Neuron (in vitro differentiated cells): Measurements from ENCODE around the gene PTGER4.
"Not testable (repeated sequence)": the region's sequence is repeated elsewhere in the genome, so short reads cannot be mapped to it uniquely, and the experiment has no call there.

ENCODE experiments used
- H2AFZ ChIP-seq: one replicate; pipeline ENCODE4 v1.6.1; 2013; ENCODE audit warnings: low read depth, mild to moderate bottlenecking, inconsistent platforms, low read length, moderate library complexity
- H3K27me3 ChIP-seq: one replicate; pipeline ENCODE4 v1.6.1; 2013; ENCODE audit warnings: low read length; ENCODE audit not compliant: insufficient read depth
- H3K36me3 ChIP-seq: one replicate; pipeline ENCODE4 v1.6.1; 2013; ENCODE audit warnings: low read length; ENCODE audit not compliant: insufficient read depth
- H3K4me1 ChIP-seq: one replicate; pipeline ENCODE4 v1.6.1; 2013; ENCODE audit warnings: low read length; ENCODE audit not compliant: insufficient read depth
- H3K4me3 ChIP-seq: 2 replicates; pipeline ENCODE4 v1.5.1; 2013; ENCODE audit warnings: mild to moderate bottlenecking, low read length, moderate library complexity
- H3K9me3 ChIP-seq: one replicate; pipeline ENCODE4 v1.6.1; 2013; ENCODE audit warnings: low read length

Gene PTGER4

GRCh38 chr5:40687321-40687720, 7.6 kb downstream of the PTGER4 start:
- no peak overlapping the region for H3K4me3 ChIP-seq
- peaks cover 13% of the 10 kb centered on the region for H3K27me3 ChIP-seq
- peaks cover 2% of the 10 kb centered on the region for H3K9me3 ChIP-seq
- no peaks in the 10 kb centered on the region for H3K36me3 ChIP-seq
- H2AFZ ChIP-seq = no peak overlapping the region
- peaks cover 2% of the 10 kb centered on the region for H3K4me1 ChIP-seq

GRCh38 chr5:40688127-40688761, 8.5 kb downstream of the PTGER4 start:
- Histone ChIP-seq H3K4me3 (no peak overlapping the region), H3K9me3 (no peaks in the 10 kb centered on the region), H3K4me1 (peaks cover 2% of the 10 kb centered on the region), H3K27me3 (peaks cover 4% of the 10 kb centered on the region), H2AFZ (no peak overlapping the region), H3K36me3 (no peaks in the 10 kb centered on the region)

- H3K4me1 ChIP-seq = peaks cover 2% of the 10 kb centered on the region
- H2AFZ ChIP-seq = no peak overlapping the region
- H3K27me3 ChIP-seq = no peaks in the 10 kb centered on the region
- no peak overlapping the region for H3K4me3 ChIP-seq
- H3K36me3 ChIP-seq = no peaks in the 10 kb centered on the region
- no peaks in the 10 kb centered on the region for H3K9me3 ChIP-seq
These were observed 9.3 kb downstream of the PTGER4 start for GRCh38 chr5:40688996-40689395.

GRCh38 chr5:40689438-40689837, 9.7 kb downstream of the PTGER4 start:
- H3K4me3 ChIP-seq = no peak overlapping the region
- no peaks in the 10 kb centered on the region for H3K27me3 ChIP-seq
- no peaks in the 10 kb centered on the region for H3K9me3 ChIP-seq
- no peaks in the 10 kb centered on the region for H3K36me3 ChIP-seq
- no peak overlapping the region for H2AFZ ChIP-seq
- H3K4me1 ChIP-seq = peaks cover 2% of the 10 kb centered on the region

GRCh38 chr5:40690267-40690666, 10.6 kb downstream of the PTGER4 start:
- Histone ChIP-seq H2AFZ (no peak overlapping the region), H3K4me3 (no peak overlapping the region), H3K27me3 (no peaks in the 10 kb centered on the region), H3K9me3 (no peaks in the 10 kb centered on the region), H3K36me3 (no peaks in the 10 kb centered on the region), H3K4me1 (peaks cover 2% of the 10 kb centered on the region)

GRCh38 chr5:40691894-40692293, 12.2 kb downstream of the PTGER4 start:
- peaks cover 2% of the 10 kb centered on the region for H3K4me1 ChIP-seq
- H3K4me3 ChIP-seq = no peak overlapping the region
- H3K36me3 ChIP-seq = no peaks in the 10 kb centered on the region
- H3K9me3 ChIP-seq = no peaks in the 10 kb centered on the region
- H3K27me3 ChIP-seq = no peaks in the 10 kb centered on the region
- no peak overlapping the region for H2AFZ ChIP-seq

DNA sequence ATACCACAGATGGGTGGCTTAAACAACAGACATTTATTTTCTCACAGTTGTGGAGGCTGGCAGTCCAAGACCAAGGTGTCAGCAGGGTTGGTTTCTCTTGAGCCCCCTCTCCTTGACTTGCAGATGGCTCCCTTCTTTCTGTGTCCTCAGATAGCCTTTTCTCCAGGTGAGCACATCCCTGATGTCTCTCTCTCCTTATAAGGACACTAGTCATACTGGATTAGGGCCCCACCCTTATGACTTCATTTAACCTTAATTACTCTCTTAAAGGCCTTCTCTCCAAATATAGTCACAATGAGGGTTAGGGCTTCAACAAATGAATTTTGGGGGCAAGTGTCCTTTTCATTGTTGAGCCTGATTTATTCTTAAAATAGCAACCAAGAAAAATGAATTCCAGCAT, 14.7 kb downstream of the PTGER4 start:
- Histone ChIP-seq H2AFZ (no peak overlapping the region), H3K4me3 (no peak overlapping the region), H3K4me1 (peaks cover under 1% of the 10 kb centered on the region), H3K27me3 (no peaks in the 10 kb centered on the region), H3K9me3 (no peaks in the 10 kb centered on the region), H3K36me3 (no peaks in the 10 kb centered on the region)

DNA sequence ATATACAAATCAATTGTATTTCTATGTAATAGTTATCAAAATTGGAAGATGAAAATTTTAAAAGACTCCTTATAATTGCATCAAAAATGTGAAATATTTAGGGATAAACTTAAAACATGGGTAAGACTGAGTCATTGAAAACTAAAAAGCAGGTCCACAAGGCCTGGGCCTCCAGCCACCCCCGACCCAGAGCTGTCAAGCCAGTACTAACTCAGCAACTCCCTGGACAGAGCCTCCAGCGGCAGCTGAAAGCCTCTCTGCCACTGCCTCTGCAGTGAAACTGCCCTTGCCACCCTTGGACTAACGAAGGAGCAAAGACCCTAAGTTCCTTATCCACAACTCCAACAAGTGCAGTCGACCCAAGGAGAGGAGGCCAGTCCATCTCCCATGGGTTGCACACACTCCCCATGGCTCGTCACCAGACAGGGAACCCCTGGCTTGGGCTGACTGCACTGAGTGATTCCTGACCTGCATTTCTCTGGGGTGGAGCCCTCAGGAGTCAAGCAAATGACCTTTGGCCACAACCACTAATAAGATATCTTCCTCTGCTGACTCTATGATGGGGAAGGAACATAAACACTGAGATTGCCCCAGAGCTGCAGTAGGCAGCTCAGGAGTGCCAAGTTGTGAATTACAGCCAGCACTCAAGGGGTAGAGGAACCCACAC, 20.5 kb downstream of the PTGER4 start:
- Histone ChIP-seq H3K27me3 (no peaks in the 10 kb centered on the region), H3K4me3 (no peak overlapping the region), H3K4me1 (no peaks in the 10 kb centered on the region), H2AFZ (no peak overlapping the region), H3K36me3 (no peaks in the 10 kb centered on the region), H3K9me3 (no peaks in the 10 kb centered on the region)

- not testable (repeated sequence) for H3K4me1 ChIP-seq, H2AFZ ChIP-seq, H3K36me3 ChIP-seq, H3K27me3 ChIP-seq, H3K9me3 ChIP-seq, H3K4me3 ChIP-seq
These were observed 22.3 kb downstream of the PTGER4 start for GRCh38 chr5:40702027-40702426.

DNA sequence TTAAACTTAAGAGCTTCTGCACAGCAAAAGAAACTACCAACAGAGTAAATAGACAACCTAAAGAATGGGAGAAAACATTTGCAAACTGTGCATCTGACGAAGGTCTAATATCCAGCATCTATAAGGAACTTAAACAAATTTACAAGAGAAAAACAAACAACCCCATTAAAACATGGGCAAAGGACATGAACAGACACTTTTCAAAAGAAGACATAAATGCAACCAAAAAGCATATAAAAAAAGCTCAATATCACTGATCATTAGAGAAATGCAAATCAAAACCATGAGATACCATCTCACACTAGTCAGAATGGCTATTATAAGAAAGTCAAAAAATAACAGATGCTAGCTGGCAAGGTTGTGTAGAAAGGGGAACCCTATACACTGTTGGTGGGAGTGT, 25.8 kb downstream of the PTGER4 start:
- H3K4me3 ChIP-seq = not testable (repeated sequence)

GRCh38 chr5:40710575-40710974, 30.9 kb downstream of the PTGER4 start:
- not testable (repeated sequence) for H3K9me3 ChIP-seq, H3K4me3 ChIP-seq, H3K27me3 ChIP-seq, H3K4me1 ChIP-seq, H2AFZ ChIP-seq, H3K36me3 ChIP-seq

More for the DNA sequence above, 25.8 kb downstream of the PTGER4 start:
- not testable (repeated sequence) for H2AFZ ChIP-seq, H3K36me3 ChIP-seq, H3K4me1 ChIP-seq, H3K9me3 ChIP-seq, H3K27me3 ChIP-seq

DNA sequence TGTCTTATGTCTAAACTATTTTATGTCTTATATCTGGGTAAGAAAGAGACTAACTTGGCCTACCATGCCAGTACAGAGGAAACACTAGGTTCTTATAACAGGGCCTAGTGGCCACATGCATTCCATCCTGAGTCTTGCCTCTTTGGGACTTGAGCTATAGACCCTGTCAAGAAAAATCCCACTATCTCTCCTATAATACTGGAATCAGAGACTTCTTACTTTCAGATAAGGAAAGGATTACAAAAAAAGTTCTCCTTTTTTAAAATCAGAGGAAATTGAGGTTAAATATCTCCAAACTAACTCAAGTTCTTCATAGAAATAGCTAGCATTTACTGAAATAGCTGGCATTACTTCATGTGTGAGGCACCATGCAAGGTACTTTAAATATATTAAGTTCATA, 34.3 kb downstream of the PTGER4 start:
- no peaks in the 10 kb centered on the region for H3K27me3 ChIP-seq
- no peak overlapping the region for H3K4me3 ChIP-seq
- H3K9me3 ChIP-seq = peaks cover 3% of the 10 kb centered on the region
- no peak overlapping the region for H2AFZ ChIP-seq
- H3K36me3 ChIP-seq = peaks cover 8% of the 10 kb centered on the region
- no peaks in the 10 kb centered on the region for H3K4me1 ChIP-seq

DNA sequence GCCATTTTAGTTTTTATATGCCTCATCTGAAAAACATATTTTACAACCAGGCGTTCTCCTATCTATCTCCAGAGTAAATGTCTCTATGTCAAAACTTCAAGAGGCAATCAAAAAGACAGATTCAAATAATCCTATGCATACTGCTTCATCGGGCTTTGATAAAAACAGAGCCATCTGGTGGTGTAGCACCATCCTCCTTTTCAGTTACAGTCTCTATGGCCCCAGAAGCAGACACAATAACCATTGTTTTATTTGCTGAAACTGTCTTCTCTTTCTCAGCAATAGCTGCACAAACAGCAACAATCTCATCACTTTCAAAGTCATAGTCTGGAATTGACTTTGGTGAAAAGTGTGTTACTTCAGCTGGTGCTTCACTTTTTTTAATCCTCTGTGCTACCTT, 36.3 kb downstream of the PTGER4 start:
- Histone ChIP-seq H3K9me3 (peaks cover 12% of the 10 kb centered on the region), H3K36me3 (peaks cover 13% of the 10 kb centered on the region), H3K4me3 (no peak overlapping the region), H2AFZ (no peak overlapping the region), H3K27me3 (no peaks in the 10 kb centered on the region), H3K4me1 (no peaks in the 10 kb centered on the region)

- peaks cover 13% of the 10 kb centered on the region for H3K36me3 ChIP-seq
- H3K27me3 ChIP-seq = no peaks in the 10 kb centered on the region
- H3K4me3 ChIP-seq = no peak overlapping the region
- H3K4me1 ChIP-seq = no peaks in the 10 kb centered on the region
- no peak overlapping the region for H2AFZ ChIP-seq
- peaks cover 13% of the 10 kb centered on the region for H3K9me3 ChIP-seq
These were observed 36.9 kb downstream of the PTGER4 start for GRCh38 chr5:40716590-40716989.
